Thymus (tissue), 11 donors: ENCODE measurements around the gene LMTK2. TPM values are rescaled to one million over a fixed set of nuclear protein-coding genes. Genes with fewer than 3 reads are reported as not detected.

Source experiments
- DNase-seq, 9 donors: peaks; one replicate each; pipeline ENCODE4 v3.0.0-alpha.2; 2013; ENCODE audit warnings: low spot score in 9 of 9, low read depth in 6 of 9, missing footprints in 1 of 9
- H3K27ac ChIP-seq, 2 donors: one replicate each; pipeline ENCODE4 v1.5.1; 2013; ENCODE audit warnings: control low read depth in 1 of 2, low read depth in 1 of 2, low read length in 1 of 2, mild to moderate bottlenecking in 1 of 2, moderate library complexity in 1 of 2
- H3K27me3 ChIP-seq, 2 donors: one replicate each; pipeline ENCODE4 v1.5.1; 2013; ENCODE audit warnings: low read length in 1 of 2; ENCODE audit not compliant: control insufficient read depth in 2 of 2, insufficient read depth in 1 of 2
- H3K36me3 ChIP-seq, 2 donors: one replicate each; pipeline ENCODE4 v1.5.1; 2013; ENCODE audit warnings: low read length in 1 of 2, mild to moderate bottlenecking in 1 of 2, moderate library complexity in 1 of 2; ENCODE audit not compliant: control insufficient read depth in 2 of 2, insufficient read depth in 2 of 2
- H3K4me1 ChIP-seq, 2 donors: one replicate each; pipeline ENCODE4 v1.5.1; 2013; ENCODE audit warnings: low read length in 2 of 2; ENCODE audit not compliant: control insufficient read depth in 2 of 2, insufficient read depth in 2 of 2
- H3K4me3 ChIP-seq, 2 donors: one replicate each; pipeline ENCODE4 v1.5.1; 2013; ENCODE audit warnings: low read length in 2 of 2, control low read depth in 1 of 2, mild to moderate bottlenecking in 1 of 2
- H3K9me3 ChIP-seq, 2 donors: one replicate each; pipeline ENCODE4 v1.5.1; 2013; ENCODE audit warnings: low read length in 1 of 2, mild to moderate bottlenecking in 1 of 2; ENCODE audit not compliant: control insufficient read depth in 2 of 2, insufficient read depth in 1 of 2
- WGBS: extraction: QIAGEN DNeasy Blood & Tissue Kit; methylation state at CpG from one replicate; pipeline ENCODE4 v1.1.7; 2013; 5-methylcytosine and 5-hydroxymethylcytosine counted together
- polyA plus RNA-seq: library from polyadenylated mRNA; stranded (reverse); fragments of 200-250 nt; gene quantifications from one replicate; pipeline ENCODE4 v1.2.3, GENCODE V29; 2013
- total RNA-seq: library from RNA; stranded (reverse); fragments of 120-200 nt; gene quantifications from one replicate; pipeline ENCODE4 v1.2.4, GENCODE V29; 2013
- donor health status: healthy.

Gene LMTK2
- total and polyA plus RNA-seq, 2 donors, result 4.4 to 5.4 TPM

DNA sequence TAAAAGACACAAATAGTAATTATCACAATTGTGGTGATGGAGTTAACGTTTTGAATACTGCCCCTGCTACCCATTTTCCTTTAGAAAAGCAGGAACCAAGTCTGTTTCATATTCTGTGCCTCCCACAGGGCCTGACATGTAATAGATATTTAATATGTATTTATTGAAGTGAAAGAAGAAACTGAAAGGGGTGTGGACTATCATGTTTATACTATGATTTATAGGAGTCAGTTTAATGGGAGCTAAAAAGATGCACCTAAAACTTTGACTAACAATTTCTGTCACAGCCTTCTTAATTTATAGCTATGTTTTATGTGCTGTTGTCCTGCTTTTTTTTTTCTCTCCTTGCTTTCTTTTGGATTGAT is 80.5 kb downstream of the LMTK2 start:
- no peak overlapping the region for H3K4me3 ChIP-seq
- no peak for DNase-seq
- H3K36me3 ChIP-seq, result peaks cover 25 to 30% of the 10 kb centered on the region in 2 donors
- no peaks in the 10 kb centered on the region for H3K9me3 ChIP-seq
- H3K27ac ChIP-seq, result no peak overlapping the region
- whole genome bisulfite sequencing, result 94% methylated on average over 1 of the region's 1 CpG
- H3K27me3 ChIP-seq, result no peaks in the 10 kb centered on the region
- no peaks in the 10 kb centered on the region for H3K4me1 ChIP-seq

DNA sequence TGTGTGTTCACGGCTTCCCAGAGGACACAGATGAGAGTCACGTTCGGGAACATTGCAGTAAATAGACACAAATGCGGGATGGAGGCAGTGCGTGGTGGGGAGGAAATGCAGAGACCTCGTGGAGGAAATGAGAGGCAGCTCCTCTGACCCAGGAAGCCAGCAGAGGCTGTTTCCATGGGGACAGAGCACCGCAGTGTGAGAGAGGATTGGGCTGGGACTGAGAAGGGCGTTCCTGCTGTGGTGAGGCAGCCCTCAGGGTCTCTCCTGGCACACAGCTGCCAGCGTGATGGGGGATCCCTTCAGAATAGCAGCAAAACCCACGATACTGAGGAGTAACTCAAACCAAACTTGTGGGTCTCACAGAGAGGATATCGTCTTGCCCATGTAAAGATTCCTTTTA is 82.9 kb downstream of the LMTK2 start:
- H3K36me3 ChIP-seq, result peaks cover 49 to 51% of the 10 kb centered on the region in 2 donors
- DNase-seq, result no peak

DNA sequence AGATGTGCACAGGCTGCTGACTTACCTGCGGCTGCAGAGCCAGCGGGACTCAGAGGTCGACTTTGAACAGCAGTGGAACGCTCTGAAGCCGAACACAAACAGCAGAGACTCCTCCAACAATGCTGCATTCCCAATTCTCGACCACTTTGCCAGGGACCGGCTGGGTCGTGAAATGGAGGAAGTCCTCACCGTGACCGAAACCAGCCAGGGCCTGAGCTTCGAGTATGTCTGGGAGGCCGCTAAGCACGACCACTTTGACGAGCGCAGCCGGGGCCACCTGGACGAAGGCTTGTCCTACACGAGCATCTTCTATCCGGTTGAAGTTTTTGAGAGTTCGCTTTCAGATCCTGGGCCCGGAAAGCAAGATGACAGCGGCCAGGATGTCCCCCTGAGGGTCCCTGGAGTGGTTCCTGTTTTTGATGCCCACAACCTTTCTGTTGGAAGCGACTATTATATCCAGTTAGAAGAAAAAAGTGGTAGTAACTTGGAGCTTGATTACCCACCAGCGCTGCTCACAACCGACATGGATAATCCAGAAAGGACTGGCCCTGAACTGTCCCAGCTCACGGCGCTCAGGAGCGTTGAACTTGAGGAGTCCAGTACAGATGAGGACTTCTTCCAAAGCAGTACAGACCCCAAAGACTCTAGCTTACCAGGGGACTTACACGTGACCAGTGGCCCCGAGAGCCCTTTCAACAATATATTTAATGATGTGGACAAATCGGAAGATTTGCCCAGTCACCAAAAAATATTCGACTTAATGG is 85.2 kb downstream of the LMTK2 start:
- DNase-seq, result no peak
- Histone ChIP-seq H3K36me3 (peaks cover 55 to 57% of the 10 kb centered on the region in 2 donors), H3K27me3 (no peaks in the 10 kb centered on the region), H3K27ac (no peak overlapping the region), H3K9me3 (no peaks in the 10 kb centered on the region), H3K4me1 (no peaks in the 10 kb centered on the region), H3K4me3 (no peak overlapping the region)
- 98% methylated on average over 32 of the region's 32 CpGs for WGBS

More for the DNA sequence above, 82.9 kb downstream of the LMTK2 start:
- H3K27ac ChIP-seq, result no peak overlapping the region
- no peaks in the 10 kb centered on the region for H3K27me3 ChIP-seq
- WGBS, result 93% methylated on average over 11 of the region's 11 CpGs
- H3K4me1 ChIP-seq, result no peaks in the 10 kb centered on the region
- no peaks in the 10 kb centered on the region for H3K9me3 ChIP-seq
- no peak overlapping the region for H3K4me3 ChIP-seq

DNA sequence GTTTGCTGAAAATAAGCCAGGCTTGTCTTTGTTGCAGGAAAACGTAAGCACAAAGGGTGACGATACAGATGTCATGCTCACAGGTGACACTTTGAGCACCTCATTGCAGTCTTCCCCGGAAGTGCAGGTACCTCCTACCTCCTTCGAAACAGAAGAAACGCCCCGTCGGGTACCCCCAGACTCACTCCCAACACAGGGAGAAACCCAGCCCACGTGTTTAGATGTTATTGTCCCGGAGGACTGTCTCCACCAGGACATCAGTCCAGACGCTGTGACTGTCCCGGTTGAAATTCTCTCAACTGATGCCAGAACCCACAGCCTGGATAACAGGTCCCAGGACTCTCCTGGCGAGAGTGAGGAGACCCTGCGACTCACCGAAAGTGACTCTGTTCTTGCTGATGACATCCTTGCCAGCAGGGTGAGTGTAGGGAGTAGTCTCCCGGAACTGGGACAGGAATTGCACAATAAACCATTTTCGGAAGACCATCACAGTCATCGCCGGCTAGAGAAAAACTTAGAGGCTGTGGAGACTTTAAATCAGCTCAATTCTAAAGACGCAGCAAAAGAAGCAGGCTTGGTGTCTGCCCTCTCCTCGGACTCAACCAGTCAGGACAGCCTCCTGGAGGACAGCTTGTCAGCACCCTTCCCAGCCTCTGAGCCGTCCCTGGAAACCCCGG is 86.3 kb downstream of the LMTK2 start:
- no peaks in the 10 kb centered on the region for H3K27me3 ChIP-seq
- no peak for DNase-seq
- no peak overlapping the region for H3K27ac ChIP-seq
- 98% methylated on average over 22 of the region's 22 CpGs for WGBS
- no peak overlapping the region for H3K4me3 ChIP-seq
- peaks cover 53 to 57% of the 10 kb centered on the region in 2 donors for H3K36me3 ChIP-seq
- no peaks in the 10 kb centered on the region for H3K9me3 ChIP-seq
- no peaks in the 10 kb centered on the region for H3K4me1 ChIP-seq

DNA sequence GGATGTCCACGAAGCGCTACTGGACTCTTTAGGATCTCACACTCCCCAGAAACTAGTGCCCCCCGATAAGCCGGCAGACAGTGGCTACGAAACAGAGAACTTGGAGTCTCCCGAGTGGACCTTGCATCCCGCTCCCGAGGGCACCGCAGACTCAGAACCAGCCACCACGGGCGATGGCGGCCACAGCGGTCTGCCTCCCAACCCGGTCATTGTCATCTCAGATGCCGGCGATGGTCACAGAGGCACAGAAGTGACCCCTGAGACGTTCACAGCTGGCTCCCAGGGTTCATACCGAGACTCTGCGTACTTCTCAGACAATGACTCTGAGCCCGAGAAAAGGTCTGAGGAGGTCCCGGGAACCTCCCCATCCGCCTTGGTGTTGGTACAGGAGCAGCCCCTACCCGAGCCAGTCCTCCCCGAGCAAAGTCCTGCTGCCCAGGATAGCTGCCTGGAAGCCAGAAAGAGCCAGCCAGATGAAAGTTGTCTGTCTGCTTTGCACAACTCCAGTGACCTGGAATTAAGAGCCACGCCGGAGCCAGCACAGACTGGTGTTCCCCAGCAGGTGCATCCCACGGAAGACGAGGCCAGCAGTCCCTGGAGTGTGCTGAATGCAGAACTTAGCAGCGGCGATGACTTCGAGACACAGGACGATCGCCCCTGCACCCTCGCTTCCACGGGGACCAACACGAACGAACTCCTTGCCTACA is 87.0 kb downstream of the LMTK2 start:
- Histone ChIP-seq H3K4me3 (no peak overlapping the region), H3K4me1 (no peaks in the 10 kb centered on the region), H3K27ac (no peak overlapping the region), H3K36me3 (peaks cover 51 to 57% of the 10 kb centered on the region in 2 donors), H3K27me3 (no peaks in the 10 kb centered on the region), H3K9me3 (peaks cover 0 to 4% of the 10 kb centered on the region in 2 donors)
- WGBS, result 95% methylated on average over 37 of the region's 37 CpGs
- DNase-seq, result no peak

DNA sequence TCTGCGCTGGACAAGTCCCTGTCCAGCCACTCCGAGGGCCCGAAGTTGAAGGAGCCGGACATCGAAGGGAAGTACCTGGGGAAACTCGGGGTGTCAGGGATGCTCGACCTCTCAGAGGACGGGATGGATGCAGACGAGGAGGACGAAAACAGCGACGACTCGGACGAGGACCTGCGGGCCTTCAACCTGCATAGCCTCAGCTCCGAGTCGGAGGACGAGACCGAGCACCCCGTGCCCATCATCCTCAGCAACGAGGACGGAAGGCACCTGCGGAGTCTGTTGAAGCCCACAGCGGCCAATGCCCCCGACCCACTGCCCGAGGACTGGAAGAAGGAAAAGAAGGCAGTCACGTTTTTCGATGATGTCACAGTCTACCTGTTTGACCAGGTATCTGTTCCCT is 87.5 kb downstream of the LMTK2 start:
- H3K27me3 ChIP-seq, result no peaks in the 10 kb centered on the region
- no peak overlapping the region for H3K27ac ChIP-seq
- peaks cover 0 to 4% of the 10 kb centered on the region in 2 donors for H3K9me3 ChIP-seq
- H3K36me3 ChIP-seq, result peaks cover 48 to 53% of the 10 kb centered on the region in 2 donors
- no peak overlapping the region for H3K4me3 ChIP-seq
- no peaks in the 10 kb centered on the region for H3K4me1 ChIP-seq
- WGBS, result 98% methylated on average over 28 of the region's 28 CpGs
- DNase-seq, result no peak

DNA sequence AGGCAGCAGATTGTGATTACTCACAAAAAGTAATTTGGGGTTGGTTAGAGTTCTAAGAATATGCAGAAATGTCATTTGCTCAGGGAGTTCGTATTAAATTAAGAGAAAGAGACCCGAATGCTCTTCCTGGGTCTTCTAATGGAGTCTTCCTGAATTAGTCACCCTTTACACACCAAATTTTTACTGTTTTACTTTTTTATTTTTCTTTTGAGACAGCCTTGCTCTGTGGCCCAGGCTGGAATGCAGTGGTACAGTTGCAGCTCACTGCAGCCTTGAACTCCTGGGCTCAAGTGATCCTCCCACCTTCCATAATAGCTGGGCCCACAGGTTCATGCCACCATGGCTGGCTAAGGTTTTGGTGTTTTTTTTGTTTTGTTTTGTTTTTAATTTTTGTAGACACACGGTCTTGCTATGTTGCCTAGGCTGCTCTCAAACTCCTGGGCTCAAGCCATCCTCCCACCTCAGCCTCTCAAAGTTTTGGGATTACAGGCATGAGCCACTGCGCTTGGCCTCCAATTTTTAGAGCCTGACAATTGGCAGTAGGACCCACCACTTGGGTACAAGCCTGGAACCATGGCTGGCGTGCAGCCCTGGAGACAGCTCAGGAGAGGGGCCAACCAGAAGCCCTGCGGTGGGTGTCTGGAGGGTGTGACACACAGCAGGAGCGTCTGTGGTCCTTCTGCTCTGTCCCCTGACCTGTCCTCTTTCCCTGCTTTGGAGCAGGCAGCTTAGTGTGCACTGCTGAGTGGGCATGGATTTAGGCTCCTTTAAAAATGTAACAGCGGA is 88.2 kb downstream of the LMTK2 start:
- Histone ChIP-seq H3K4me1 (no peaks in the 10 kb centered on the region), H3K27ac (no peak overlapping the region), H3K36me3 (peaks cover 44 to 47% of the 10 kb centered on the region in 2 donors), H3K27me3 (no peaks in the 10 kb centered on the region), H3K4me3 (no peak overlapping the region), H3K9me3 (peaks cover 0 to 4% of the 10 kb centered on the region in 2 donors)
- WGBS, result 98% methylated on average over 8 of the region's 8 CpGs
- no peak for DNase-seq

DNA sequence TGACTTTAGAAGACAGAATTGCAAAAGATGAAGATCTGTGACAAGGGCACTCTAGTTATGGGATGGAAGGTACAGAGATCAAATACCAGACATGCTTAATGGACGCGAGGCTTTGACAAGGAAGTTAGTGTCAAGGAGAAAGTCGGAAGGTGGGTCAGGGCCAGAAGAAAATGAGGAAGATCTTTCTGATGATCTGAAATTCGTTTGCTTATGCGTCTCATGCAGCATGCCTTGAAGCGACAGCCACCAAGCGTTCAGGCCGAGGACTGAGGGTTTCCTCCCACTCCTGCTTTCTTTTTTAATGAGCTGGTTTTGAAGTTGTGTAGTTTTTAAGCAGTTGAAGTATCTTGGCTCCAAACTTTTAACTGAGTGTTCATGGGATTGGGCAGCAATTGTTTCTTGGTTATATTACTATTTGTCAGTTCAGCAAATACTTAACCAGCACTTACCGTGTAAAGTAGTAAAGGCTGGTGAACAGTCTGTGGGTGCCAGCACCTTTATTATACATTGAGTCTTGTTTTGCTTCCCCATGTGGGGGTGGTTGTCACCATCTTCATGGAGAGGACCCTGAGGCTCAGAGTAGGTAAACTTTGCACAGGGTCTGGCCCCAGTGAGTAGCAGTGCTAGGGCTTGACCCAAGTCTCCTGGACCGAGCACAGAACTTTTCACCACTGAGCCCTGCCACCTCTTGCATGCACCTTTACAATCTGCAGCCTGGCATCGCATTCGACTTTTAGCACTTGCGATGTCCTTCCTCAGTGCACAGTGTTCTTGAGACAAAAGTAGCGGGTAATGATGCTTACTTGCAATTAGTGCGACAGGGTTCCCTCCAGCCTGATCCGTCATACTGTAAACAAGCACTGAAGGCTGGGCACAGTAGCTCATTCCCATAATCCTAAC is 90.3 kb downstream of the LMTK2 start:
- Histone ChIP-seq H3K36me3 (peaks cover 32 to 34% of the 10 kb centered on the region in 2 donors), H3K27me3 (no peaks in the 10 kb centered on the region), H3K4me1 (peaks cover 10 to 14% of the 10 kb centered on the region in 2 donors), H3K27ac (no peak overlapping the region), H3K9me3 (peaks cover 0 to 4% of the 10 kb centered on the region in 2 donors), H3K4me3 (no peak overlapping the region)
- no peak for DNase-seq
- WGBS, result 90% methylated on average over 16 of the region's 16 CpGs
